Right atrium auricular region (tissue), 2 donors: ENCODE data around the gene INVS. TPM values are rescaled to one million over a fixed set of nuclear protein-coding genes. Genes with fewer than 3 reads are reported as not detected.

ENCODE experiments used
- DNase-seq: peaks from one replicate; pipeline ENCODE4 v3.0.0-alpha.2; 2019; ENCODE audit warnings: low spot score
- H3K27ac ChIP-seq, 2 donors: fragments of 200-600 bp; sonication (generic); 1 replicate in 1 of 2; 2 replicates in 1 of 2; pipeline ENCODE4 v1.5.1; 2016 to 2019
- H3K27me3 ChIP-seq, 2 donors: fragments of 200-600 bp; sonication (generic); one replicate each; pipeline versions ENCODE4 v1.5.1 to v1.6.0; 2017 to 2019
- H3K36me3 ChIP-seq: fragments of 200-600 bp; sonication (generic); one replicate; pipeline ENCODE4 v1.5.1; 2016
- H3K4me1 ChIP-seq, 2 donors: fragments of 200-600 bp; sonication (generic); one replicate each; pipeline versions ENCODE4 v1.5.1 to v1.6.0; 2017 to 2019
- H3K4me3 ChIP-seq, 2 donors: fragments of 200-600 bp; sonication (generic); 1 replicate in 1 of 2; 2 replicates in 1 of 2; pipeline ENCODE4 v1.5.1; 2017 to 2019; ENCODE audit warnings: mild to moderate bottlenecking in 1 of 2, moderate library complexity in 1 of 2
- H3K9me3 ChIP-seq, 2 donors: fragments of 200-600 bp; sonication (generic); one replicate each; pipeline ENCODE4 v1.5.1; 2019
- total RNA-seq, 2 donors: library from RNA; depleted of rRNA; stranded (reverse); fragments of >200 nt; gene quantifications; one replicate each; pipeline ENCODE4 v1.1.0, GENCODE V29; 2016
- TF ChIP-seq, protein P1 (sequence below), 2 donors: fragments of 200-600 bp; sonication (generic); IDR thresholded peaks; one replicate each; pipeline ENCODE4 v1.5.1; 2019; ENCODE audit warnings: antibody characterized with exemption in 2 of 2

The INVS gene
- total RNA-seq, 2 donors from 2014 or later: 7.8 to 10.1 TPM

DNA sequence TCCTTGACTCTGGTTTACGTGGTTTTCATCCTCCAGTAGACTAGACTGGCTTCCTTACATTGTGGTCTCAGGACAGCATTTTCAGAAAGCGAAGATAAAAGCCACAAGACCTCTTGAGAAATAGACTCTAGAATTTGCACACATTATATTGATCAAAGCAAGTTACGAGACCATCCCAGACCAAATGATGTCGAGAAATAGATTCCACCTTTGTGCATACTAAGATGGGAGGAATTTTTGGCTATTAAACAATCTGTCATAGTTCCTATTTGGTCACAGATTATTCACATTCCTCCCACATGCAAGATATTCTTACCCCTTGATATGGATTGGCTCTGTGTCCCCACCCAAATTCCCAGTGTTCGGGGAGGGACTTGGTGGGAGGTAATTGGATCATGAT is 188.1 kb downstream of the INVS start:
- Histone ChIP-seq H3K4me3 (no peak overlapping the region), H3K4me1 (no peaks in the 10 kb centered on the region), H3K36me3 (peaks cover 53% of the 10 kb centered on the region), H3K9me3 (peaks cover 0 to 20% of the 10 kb centered on the region in 2 donors), H3K27me3 (no peaks in the 10 kb centered on the region), H3K27ac (no peak overlapping the region)
- no peak for DNase-seq
- TF ChIP-seq, protein P1, sequence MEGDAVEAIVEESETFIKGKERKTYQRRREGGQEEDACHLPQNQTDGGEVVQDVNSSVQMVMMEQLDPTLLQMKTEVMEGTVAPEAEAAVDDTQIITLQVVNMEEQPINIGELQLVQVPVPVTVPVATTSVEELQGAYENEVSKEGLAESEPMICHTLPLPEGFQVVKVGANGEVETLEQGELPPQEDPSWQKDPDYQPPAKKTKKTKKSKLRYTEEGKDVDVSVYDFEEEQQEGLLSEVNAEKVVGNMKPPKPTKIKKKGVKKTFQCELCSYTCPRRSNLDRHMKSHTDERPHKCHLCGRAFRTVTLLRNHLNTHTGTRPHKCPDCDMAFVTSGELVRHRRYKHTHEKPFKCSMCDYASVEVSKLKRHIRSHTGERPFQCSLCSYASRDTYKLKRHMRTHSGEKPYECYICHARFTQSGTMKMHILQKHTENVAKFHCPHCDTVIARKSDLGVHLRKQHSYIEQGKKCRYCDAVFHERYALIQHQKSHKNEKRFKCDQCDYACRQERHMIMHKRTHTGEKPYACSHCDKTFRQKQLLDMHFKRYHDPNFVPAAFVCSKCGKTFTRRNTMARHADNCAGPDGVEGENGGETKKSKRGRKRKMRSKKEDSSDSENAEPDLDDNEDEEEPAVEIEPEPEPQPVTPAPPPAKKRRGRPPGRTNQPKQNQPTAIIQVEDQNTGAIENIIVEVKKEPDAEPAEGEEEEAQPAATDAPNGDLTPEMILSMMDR (IDR thresholded peaks at IDR 0.05): no peak

DNA sequence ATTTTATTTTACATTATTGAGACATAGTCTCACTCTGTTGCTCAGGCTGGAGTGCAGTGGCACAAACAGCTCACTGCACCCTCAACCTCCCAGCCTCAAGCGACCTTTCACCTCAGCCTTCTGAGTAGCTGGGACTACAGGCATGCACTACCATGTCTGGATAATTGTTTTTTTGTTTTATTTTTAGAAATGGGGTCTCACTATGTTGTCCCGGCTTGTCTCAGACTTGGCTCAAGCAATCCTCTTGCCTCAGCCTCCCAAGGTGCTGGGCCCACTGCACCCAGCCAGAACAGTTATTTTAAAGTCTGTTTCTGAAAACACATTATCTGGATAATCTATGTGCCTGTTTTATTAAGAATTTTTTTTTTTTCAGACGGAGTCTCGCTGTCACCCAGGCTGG is 191.7 kb downstream of the INVS start:
- TF ChIP-seq, protein P1 (IDR thresholded peaks at IDR 0.05): no peak
- H3K27me3 ChIP-seq: no peaks in the 10 kb centered on the region
- no peaks in the 10 kb centered on the region for H3K4me1 ChIP-seq
- H3K9me3 ChIP-seq: peaks cover 0 to 12% of the 10 kb centered on the region in 2 donors
- DNase-seq: no peak
- no peak overlapping the region for H3K27ac ChIP-seq
- H3K4me3 ChIP-seq: no peak overlapping the region
- H3K36me3 ChIP-seq: peaks cover 54% of the 10 kb centered on the region

- no peak for DNase-seq
- TF ChIP-seq, protein P1 (IDR thresholded peaks at IDR 0.05): no peak
- no peaks in the 10 kb centered on the region for H3K4me1 ChIP-seq
- H3K4me3 ChIP-seq: no peak overlapping the region
- no peak overlapping the region for H3K27ac ChIP-seq
- H3K9me3 ChIP-seq: peaks cover 0 to 10% of the 10 kb centered on the region in 2 donors
- H3K36me3 ChIP-seq: peaks cover 51% of the 10 kb centered on the region
- H3K27me3 ChIP-seq: no peaks in the 10 kb centered on the region
These were observed 193.4 kb downstream of the INVS start for GRCh38 chr9:100292414-100292813.

DNA sequence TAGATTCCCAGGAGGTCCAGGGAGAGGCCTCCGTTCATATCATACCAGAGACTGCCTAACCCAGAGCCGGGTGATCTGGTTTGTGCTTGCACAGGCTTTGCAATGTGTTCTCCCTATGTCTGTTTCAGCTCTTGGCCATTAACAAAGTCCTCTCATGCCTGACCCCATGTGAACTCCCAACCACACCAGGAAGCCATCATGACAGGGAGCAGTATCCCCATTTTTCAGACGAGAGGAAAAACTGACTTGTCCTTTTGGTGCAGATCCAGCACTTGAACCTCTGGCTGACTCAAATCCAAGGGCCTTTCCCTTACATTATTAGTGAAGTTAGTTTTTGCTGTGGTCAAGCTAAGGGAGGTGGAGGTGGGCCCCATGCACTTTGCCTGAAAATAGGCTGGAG is 195.3 kb downstream of the INVS start:
- Histone ChIP-seq H3K4me1 (no peaks in the 10 kb centered on the region), H3K4me3 (no peak overlapping the region), H3K27me3 (no peaks in the 10 kb centered on the region), H3K9me3 (no peaks in the 10 kb centered on the region), H3K36me3 (peaks cover 48% of the 10 kb centered on the region), H3K27ac (no peak overlapping the region)
- TF ChIP-seq, protein P1 (IDR thresholded peaks at IDR 0.05): no peak
- no peak for DNase-seq

- Histone ChIP-seq H3K36me3 (peaks cover 52% of the 10 kb centered on the region), H3K4me1 (no peaks in the 10 kb centered on the region), H3K4me3 (no peak overlapping the region), H3K27me3 (no peaks in the 10 kb centered on the region), H3K9me3 (no peaks in the 10 kb centered on the region), H3K27ac (no peak overlapping the region)
- DNase-seq: no peak
- TF ChIP-seq, protein P1 (IDR thresholded peaks at IDR 0.05): no peak
These were observed 195.8 kb downstream of the INVS start for GRCh38 chr9:100294806-100295205.

- Histone ChIP-seq H3K27me3 (no peaks in the 10 kb centered on the region), H3K9me3 (no peaks in the 10 kb centered on the region), H3K27ac (no peak overlapping the region), H3K36me3 (peaks cover 54% of the 10 kb centered on the region), H3K4me3 (no peak overlapping the region), H3K4me1 (no peaks in the 10 kb centered on the region)
- TF ChIP-seq, protein P1 (IDR thresholded peaks at IDR 0.05): no peak
- DNase-seq: no peak
These were observed 196.2 kb downstream of the INVS start for GRCh38 chr9:100295240-100295639.
